Midbrain (tissue), 1 donor: ENCODE results near the gene CENPX.

Experiments used
- DNase-seq: peaks from one replicate; lab custom pipeline; 2025; lab: John Stamatoyannopoulos, UW

CENPX gene

DNA sequence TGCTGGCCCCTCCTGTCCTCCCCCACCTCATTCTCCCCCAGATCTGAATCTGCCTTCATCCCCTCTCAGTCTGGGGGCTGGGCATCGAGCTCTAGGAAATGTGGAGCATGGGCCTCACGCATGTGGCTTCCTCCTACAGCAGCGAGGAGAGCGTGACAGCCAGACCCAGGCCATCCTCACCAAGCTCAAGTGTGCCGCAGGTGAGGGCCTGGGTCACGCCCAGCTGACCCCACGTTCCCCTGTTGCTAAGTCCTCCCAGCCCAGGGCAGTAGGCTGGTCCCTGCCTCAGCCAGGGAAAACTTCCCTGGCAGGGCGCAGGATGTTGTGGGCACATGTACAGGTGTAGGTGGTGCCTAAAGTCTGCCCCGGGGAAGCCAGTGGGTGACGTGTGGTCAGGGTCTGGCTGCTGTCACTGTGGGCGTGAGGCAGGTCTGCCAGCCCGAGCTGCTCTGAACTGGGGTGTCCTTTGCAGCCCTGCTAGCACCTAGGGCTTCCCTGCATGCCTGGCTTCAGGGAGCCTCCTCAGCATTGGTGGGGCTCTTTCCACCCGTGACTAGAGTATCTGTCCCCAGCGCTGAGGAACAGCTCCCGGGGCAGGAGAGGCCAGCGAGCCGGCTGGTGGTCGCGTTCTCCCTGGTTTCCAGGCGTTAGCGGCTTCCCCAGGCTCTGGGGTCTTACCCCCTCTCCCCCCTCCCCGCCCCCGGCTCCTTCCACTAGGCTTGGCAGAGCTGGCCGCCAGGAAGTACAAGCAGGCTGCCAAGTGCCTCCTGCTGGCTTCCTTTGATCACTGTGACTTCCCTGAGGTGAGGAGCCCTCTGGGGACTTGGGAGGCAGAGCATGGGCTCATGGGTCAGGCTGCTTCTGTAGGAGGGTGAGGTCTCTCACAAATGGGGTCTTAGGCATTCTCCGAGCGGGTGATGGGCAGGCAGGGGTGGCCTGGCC, 32.6 kb upstream of the CENPX start:
- no peak for DNase-seq

DNA sequence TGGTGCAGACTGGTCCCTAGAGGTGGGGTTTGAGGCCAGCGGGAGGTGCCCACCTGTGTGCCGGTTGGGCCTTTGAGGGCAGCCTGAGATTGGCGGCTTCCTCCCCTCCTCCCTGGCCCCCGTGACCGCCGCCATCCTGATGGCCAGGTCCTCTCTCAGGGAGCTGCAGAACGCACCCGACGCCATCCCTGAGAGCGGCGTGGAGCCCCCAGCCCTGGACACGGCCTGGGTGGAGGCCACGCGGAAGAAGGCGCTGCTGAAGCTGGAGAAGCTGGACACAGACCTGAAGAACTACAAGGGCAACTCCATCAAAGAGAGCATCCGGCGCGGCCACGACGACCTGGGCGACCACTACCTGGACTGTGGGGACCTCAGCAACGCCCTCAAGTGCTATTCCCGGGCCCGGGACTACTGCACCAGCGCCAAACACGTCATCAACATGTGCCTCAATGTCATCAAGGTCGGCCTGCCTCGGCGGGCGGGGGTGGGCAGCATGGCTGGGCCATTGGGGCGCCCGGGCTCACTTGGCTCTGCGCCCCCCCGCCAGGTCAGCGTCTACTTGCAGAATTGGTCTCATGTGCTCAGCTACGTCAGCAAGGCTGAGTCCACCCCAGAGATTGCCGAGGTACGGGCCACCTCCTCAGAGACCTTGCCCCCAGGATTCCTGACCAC, 31.8 kb upstream of the CENPX start:
- DNase-seq, result no peak

DNA sequence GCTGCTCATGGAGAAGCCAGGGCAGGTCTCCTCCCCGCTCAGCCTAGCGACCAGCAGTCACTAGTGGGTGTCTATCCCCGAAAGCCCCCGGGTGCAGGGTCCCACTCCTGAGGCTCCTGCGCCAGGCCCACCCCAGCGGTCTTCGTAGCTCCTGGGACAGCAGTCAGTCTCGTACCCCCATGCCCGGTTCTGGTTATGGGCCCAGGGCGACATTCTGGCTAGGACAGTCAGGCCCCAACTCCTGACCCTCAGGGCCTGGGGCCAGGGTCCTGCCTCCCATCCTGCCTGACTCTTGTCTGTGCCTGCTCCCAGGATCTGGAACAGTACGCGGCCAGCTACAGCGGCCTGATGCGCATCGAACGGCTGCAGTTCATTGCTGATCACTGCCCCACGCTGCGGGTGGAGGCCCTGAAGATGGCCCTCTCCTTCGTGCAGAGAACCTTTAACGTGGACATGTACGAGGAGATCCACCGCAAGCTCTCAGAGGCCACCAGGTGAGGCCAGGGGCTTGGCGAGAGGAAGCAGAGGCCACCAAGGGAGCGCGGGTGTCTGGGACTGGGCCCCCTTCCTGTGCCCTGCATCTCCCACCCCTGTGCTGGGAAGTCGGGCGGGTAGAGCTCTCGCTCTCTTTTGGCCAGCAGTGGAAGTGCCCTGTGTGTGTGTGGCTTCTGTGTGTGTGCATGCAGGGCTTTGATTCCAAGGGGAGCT, 31.0 kb upstream of the CENPX start:
- no peak for DNase-seq

DNA sequence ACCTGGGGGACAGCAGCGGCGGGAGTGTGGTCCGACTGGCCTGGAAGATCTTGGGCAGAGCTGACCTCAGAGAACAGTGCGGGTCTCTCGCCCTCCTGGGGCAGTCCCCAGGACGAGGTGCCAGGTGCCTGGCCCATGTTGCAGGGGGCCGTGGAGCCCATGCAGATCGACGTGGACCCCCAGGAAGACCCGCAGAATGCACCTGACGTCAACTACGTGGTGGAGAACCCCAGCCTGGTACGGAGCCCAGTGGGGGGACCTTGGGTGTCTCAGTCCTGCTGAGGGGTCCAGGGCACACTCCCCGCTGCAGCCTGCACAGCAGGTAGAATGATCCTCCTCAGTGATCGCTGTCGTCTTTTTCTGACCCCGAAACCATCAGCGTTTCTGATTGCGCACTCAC, 30.5 kb upstream of the CENPX start:
- DNase-seq, result no peak

DNA sequence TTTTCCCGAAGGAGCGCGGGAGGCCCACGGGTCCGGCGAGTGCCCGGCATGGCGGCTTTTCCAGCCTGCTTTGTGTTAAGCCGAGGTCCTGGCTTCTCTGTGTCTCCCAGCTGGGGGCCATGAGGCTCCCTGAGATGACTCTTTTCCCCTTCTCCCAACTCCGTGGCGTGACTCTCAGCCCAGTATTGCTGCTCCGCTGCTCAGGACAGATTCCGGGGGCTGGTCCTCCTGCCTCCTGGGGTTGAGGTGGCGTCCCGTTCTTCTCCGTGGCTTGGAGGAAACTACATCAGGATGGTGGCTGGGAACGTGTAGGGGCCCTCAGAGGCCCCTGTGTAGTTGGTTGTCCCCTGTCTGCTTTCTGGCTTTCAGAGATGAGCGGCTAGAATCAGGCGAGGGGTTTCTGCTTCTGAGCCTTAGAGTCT, 30.0 kb upstream of the CENPX start:
- no peak for DNase-seq

DNA sequence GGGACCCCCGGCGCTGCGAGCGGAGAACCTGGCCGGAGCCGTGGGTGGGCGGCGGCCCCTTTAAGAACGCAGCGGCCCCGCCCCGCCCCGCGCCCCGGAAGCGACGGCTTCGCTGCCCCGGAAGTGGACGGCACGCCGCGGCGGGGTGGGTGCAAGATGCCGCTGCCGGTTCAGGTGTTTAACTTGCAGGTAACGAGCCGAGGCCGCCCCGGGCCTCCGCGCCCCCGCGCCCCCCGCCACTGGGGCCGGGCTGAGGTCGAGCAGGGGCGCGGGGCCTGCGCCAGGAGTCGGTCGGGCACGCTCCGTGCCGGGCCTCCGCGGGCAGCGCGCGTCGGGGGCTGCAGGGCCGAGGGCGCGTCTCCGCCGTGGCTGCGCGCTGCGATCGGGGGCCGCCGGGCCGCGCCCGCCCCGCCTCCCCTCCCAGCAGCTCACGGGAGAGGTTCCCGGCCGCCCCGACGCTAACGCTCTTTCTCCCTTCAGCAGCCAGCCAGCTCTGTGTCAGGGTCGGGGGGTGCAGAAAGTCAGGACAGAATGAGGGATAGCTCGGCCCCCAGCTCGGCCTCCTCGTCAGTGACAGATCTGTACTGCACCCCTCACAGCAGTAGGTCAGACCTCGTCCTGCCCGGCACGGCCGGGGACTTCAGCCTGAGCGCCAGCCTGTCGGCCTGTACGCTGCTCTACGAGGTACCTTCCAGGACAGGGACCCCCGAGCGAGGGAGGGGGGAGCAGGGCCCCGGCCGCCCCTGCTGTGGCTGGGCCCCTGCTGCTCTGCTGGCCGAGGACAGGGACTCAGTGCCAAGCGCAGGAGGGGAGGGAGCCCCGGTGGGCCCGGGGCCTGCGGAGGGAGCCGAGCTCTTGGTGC, 29.3 kb upstream of the CENPX start, which contains the start of the genes GPS1 and RFNG:
Gene GPS1, plus strand, starts transcription at position 123 of the 862 bp plus-strand sequence. Its CDS starts 34 bp downstream, at position 157.
Gene RFNG, minus strand, starts transcription at position 36 of the 862 bp plus-strand sequence. CDS start 45 bp downstream, outside the sequence.
- peak; percentile 86 for DNase-seq

DNA sequence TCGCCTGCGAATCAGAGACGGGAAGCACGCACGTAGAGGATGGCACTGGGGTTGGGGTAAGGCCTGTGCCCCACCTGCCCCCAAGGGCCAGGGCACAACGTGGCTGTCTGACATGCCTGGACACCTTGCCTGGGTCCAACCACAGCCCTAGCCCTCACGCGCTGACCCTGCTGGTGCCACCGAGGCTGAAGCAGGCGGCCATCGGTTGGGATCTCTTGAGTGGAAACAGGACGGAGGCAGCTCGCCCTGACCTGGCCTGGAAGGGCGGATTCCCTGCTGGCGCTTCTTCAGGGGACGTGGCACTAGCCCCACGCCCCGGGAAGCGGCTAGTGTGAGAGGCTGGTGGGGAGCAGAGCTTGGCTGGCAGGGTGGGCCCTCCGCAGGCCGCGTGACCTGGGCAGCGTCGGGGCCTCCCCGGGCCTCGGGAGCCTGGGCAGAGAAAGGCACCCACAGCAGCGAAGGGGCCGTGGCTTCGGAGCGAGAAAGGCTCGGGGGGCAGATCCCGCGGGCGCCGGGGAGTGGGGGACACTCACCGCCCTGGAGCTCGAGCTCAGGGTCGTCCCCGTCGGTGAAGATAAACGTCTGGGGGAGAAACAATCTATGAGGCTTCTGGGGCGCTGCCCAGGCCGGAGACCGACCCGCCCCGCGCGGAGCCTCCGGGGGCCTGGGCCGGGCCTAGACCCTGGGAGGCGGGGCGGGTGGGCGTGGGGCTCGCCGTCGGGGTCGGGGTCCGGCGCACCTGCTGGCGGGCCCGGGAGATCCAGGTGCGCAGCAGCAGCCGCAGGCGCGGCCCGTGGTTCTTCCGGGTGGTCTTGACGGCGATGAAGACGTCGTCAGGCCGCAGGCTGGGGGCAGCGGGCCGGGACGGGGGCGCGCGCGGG, 28.3 kb upstream of the CENPX start:
- no peak for DNase-seq

DNA sequence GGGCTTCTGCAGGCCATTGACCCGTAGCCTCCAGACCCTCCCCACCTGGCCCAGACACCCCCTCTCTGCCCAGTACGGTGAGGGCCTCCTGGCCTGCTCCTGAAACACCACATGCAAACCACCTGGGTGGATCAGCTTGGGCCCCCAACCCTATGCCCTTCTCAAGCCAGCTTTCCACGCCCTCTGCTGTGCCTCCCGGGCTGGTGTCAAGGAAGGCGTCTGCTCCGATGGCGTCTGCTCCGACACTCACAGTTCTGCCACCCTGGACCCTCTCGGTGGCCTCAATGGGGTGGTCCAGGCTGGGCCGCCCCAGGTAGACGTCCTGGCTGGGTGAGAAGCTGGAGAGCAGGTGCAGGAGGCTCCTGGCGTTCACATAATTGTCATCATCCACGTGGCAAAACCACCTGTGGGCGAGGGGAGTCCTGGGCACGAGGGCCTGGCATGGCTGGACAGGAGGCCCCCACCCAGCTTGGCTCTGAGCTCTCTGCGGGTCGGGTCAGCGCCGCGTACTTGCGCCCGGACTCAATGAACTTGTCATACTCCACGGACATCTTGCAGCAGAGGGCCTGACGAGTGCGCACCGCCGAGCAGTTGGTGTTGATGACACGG, 27.6 kb upstream of the CENPX start:
- DNase-seq, result no peak

DNA sequence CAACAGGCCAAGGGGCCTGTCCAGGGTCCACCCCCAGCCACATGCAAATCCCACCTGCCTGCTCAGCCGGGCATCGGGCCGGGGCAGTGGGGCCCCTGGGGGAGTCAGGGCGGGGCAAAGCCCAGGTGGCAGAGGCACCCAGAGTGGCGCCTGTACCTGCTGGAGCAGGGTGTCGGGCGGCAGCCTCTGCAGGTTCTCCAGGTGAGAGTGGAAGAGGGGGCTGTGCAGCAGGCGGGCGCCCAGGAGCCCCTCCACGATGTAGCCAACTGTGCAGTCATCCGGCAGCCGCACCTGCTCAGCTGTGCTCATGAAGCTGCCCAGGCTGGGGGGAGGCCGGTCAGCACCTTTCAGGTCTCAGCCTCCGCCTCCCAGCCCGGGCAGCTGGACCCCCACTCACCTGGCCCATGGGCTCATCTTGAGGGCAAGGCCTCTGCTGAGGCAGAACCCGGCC, 26.9 kb upstream of the CENPX start:
- DNase-seq, result no peak

DNA sequence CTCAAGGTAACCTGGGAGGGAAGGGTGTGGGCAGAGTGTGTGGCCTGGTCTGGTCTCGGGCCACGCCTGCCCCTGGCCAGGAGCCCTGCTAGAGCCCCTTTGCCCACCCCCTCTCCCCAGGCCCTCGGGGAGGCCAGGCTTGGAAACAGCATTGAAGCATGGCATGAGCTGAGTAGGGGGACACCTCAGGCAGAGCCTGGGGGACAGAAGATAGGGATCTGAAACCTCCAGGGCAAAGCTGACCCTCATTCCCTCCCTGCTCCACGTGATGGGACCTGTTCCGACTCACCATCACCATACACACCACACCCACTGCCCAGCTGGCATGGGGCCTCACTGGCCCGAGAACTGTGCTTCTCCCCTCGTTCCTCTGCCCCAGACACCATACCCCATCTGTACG, 26.4 kb upstream of the CENPX start:
- DNase-seq, result no peak

DNA sequence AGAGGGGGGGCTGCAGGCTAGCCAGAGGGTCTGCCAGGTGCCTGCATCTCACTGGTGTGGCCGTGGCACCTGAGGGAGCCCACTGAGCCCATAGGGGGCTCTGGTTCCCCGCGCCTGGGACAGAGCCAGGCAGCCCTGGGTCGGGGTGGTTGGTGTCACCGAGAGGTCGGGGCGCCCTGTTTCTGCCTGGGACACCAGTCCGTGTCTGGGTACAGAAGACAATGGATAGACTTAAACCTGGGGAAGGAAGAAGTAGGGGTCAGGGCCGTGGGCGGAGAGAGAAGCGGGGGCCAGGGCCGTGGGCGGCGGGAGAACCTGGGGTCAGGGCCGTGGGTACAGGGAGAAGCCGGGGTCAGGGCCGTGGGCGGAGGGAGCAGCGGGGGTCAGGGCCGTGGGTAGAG, 25.9 kb upstream of the CENPX start:
- DNase-seq, result no peak

DNA sequence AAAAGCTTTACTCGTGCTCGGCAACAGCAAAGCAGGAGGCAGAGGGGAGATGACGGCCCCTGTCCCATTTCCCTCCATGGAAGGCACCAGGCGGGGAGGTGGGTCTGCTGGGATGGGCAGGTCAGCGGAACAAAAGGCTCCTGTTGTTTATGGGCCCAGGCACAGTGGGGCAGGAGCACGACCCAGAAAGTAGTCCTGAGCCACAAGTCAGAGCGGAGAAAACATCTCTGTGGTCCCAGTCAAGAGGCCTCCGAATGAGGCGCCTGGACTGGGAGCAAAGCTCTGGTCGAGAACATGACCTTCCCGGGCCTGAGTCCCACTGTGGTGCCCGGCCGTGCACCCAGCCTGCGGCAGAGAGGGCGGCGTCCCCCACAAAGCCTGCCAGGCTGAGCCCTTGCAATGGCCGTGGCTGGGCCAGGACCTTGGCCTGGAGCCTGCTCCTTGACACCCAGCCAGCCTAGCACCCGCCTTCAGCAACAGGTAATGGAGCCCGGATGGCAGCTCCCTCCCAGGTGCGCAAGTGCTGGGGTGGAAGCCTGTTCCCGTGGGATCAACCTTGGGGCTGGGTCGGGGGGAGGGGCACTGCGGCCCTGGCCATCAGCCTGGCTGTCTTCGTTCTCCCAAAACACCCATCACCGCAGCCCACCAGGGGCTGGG, 25.4 kb upstream of the CENPX start:
- no peak for DNase-seq

DNA sequence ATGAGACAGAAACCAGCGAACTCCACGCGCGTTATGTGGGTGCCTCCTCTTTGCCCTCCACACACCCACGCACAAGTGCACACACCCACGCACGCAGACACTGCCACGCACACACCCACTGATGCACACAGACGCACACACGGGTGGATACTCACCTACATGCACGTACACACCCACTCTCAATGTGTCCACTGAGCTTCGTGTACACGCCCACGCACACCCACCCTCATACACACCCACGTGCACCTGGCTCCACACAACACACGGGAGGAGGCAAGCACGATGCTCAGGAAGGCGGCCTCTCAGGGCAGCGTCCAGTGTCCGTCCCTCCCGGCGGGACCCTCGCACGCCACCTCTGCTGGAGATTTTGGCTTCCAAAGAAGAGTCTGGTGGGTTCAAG, 24.7 kb upstream of the CENPX start:
- DNase-seq, result no peak

DNA sequence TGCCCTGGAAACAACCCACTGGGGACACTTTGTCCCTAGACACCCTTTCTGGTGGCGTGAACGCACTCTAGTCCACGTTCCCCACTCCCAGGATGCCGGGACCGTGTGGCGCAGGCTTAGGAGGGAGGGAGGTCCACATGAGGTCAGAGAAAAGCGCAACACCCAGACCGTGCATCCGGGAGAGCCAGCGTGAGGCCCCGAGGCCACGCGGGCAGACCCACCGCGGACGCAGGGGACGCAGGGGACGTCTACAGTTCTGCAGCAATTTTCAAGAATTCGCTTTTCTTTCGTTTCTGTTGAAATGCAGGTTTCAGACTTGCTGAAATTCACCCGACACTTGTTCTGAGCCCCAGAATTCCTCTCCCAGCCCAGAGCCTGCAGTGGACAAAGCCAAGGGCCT, 24.2 kb upstream of the CENPX start:
- DNase-seq, result no peak

DNA sequence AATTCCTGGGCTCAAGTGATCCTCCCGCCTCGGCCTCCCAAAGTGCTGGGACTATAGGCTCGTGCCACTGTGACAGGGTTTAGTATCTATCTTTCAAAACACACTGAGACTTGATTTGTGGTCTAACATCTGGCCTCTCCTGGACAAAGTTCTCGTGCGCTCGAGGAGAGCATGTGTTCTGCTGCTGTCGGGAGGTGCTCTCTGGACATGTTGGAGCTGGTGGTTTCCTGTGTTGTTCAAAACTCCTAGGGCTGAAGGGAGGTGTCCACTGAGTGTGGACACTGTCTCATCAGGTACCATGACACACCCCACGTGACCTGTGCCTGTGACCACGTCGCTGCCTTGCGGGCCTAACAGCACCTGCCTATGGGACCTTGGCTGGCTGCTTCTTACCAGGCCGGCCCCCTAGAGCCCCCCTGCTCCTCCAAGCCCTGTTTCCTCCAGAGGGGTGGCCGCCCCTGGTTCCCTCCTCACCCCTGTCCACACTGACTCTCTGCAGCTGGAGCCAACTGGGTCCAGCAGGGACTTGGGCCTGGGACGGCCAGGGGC, 23.3 kb upstream of the CENPX start:
- no peak for DNase-seq

DNA sequence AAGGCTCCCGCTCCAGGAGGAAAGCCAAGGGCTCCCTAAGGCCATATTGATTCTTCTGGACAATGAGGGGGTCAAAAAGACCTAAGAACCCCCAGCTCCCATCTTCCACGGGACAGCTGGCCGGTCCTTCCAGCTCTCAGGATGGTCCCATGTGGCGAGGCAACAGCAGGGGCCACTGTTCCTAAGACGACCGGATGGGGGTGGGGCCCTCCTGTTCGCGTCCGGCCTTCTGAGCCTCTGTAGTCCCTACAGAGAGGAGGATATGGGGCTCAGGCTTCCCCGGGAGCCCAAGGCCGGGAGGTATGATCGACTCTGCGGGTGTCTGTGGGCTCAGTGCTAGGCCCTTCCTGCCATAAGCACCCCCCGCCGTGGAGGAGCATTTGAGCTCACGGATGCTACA, 20.8 kb upstream of the CENPX start:
- no peak for DNase-seq

DNA sequence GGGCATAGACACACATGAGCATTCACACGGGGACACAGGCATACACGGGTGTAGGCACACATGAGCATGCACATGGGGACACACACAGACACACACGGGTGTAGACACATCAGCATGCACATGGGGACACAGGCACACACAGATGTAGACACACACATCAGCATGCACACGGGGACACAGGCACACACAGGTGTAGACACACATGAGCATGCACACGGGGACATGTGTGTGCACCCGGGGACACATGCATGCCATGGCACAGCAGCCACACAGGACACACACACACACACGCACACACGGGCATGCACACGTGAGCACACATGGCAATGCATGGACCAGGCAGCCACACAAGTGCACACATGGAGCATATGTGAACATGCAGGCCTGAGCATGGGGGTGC, 20.0 kb upstream of the CENPX start:
- DNase-seq, result no peak

DNA sequence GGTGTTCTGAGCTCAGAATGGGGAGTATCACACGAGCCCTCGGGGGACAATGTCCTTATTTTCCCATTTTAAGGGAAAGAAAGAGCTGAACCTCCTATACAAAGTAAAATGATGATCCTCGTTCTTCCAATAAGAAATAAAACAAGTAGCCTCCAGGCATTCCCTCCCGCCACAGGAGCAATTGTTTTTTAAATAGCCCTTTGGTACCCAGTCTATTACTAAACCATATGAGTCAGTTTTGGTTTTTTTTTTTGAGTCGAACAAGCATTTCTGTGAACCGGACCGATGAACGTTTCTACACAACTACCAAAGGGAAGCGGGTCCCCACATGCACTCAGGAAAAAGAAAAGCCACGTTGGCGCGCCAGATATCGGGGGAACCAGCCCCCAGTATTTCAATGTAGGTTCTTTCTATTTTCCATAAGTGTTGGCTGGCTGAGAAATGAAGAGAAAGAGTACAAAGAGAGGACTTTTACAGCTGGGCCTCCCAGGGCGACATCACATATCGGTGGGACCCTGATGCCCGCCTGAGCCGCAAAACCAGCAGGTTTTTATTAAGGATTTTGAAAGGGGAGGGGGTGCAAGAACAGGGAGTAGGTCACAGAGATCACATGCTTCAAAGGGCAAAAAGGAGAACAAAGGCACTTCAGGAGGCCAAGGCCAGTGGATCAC, 18.6 kb upstream of the CENPX start:
- no peak for DNase-seq
